Right cardiac atrium (tissue), 5 donors: ENCODE results near the gene UBTD2. TPM values are rescaled to one million over a fixed set of nuclear protein-coding genes. Genes with fewer than 3 reads are reported as not detected.

Experiments used
- ATAC-seq, 2 donors: fragments of 200-7000 bp; cut with Tn5 transposase; one replicate each; pipeline versions ENCODE4 v1.8.0 to v1.9.1; 2020; ENCODE audit warnings: moderate library complexity in 2 of 2, mild to moderate bottlenecking in 1 of 2
- DNase-seq, 3 donors: peaks; one replicate each; pipeline ENCODE4 v3.0.0-alpha.2; 2020
- H3K27ac ChIP-seq: one replicate; pipeline ENCODE4 v1.5.1; 2013; ENCODE audit warnings: mild to moderate bottlenecking, low read length, control low read depth, moderate library complexity
- H3K27me3 ChIP-seq: one replicate; pipeline ENCODE4 v1.6.1; 2013; ENCODE audit not compliant: control insufficient read depth, insufficient read depth
- H3K4me1 ChIP-seq: one replicate; pipeline ENCODE4 v1.6.1; 2013; ENCODE audit warnings: low read length; ENCODE audit not compliant: control insufficient read depth, insufficient read depth
- H3K4me3 ChIP-seq: one replicate; pipeline ENCODE4 v1.5.1; 2013; ENCODE audit warnings: low read length, control low read depth
- H3K9me3 ChIP-seq: one replicate; pipeline ENCODE4 v1.6.1; 2013; ENCODE audit warnings: low read length; ENCODE audit not compliant: control insufficient read depth
- WGBS: extraction: QIAGEN DNeasy Blood & Tissue Kit; methylation state at CpG from one replicate; pipeline ENCODE4 v1.1.7; 2013; 5-methylcytosine and 5-hydroxymethylcytosine counted together
- intact Hi-C, 4 donors: fragments of 100-400 bp; cut with DNase I; formaldehyde crosslinking; loops; one replicate each; pipeline versions ENCODE4 v1.11.0 to v1.14.0; 2022 to 2023
- polyA plus RNA-seq: library from polyadenylated mRNA; stranded (reverse); fragments of 200-250 nt; gene quantifications from one replicate; pipeline ENCODE4 v1.2.3, GENCODE V29; 2013
- total RNA-seq, 4 donors: library from RNA; stranded (reverse); fragmentation: NEBNext Ultra II Directional; extraction: Animal tissue kit (Norgen Biotek cat#: 25700); gene quantifications; one replicate each; pipeline ENCODE4 v1.2.1, GENCODE V29; 2021
- donor health status: healthy with polysubstance abuse.
- donor health status: DM: no; HTN: yes; CAD: no.
- donor health status: DM: no; HTN: no; CAD: no.
- donor health status: DM: no; HTN: yes; CAD: no; lungs with severe emphysema.
- donor health status: DM: yes; HTN: yes; CAD: no.

UBTD2 gene
- total and polyA plus RNA-seq, 5 donors = 8.1 to 11.4 (median 10.4) TPM

DNA sequence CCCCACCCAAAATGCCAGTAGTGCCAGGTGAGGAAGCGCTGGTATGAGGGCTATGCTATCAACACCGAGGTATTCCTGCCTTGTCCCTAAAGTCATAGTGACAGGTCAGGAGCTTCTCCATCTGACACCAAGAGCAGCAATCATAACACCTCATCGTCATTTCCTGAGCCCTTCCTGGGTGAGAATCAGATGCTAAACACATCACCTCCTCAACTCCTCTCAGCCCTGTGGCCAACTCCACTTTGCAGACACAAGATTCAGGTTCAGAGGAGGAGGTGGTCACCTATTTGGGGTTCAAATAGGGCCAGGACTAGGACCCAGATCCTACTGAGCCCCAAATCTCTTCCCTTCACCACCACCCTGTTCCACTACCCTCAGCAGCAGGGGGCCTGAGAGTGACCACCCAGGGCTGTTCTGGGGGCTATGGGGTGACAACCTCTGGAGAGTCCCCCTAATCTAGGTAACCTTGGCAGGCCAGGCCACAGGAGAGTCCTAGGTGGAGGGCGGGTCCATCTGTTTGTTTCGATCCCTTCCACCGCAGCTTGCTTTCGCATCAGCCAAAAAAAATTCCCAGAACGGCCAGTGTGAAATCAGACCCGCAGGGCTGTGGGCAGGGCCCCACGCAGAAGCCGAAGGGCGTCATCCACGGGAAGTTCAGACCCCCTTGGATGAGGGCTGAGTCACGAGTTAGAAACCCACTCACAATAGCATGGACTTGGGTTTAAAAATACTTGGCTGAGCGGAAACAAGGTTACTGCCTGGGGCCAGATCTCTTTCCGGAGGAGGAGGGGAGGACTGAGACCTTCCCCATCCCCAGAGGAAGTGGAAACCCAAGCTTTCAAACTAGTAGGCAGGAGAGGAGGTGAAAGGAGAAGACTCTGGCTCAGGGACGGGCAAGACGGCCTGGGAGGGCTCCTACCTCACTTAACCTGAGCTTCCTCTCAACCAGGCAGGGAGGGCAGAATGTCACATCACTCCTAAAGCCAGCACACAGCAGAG, 104.3 kb downstream of the UBTD2 start:
- 39% methylated on average over 18 of the region's 18 CpGs for WGBS

GRCh38 chr5:172178301-172178987, 105.1 kb downstream of the UBTD2 start:
- Histone ChIP-seq H3K27me3 (no peaks in the 10 kb centered on the region), H3K9me3 (no peaks in the 10 kb centered on the region), H3K4me1 (no peaks in the 10 kb centered on the region), H3K27ac (peak overlapping the region; percentile 4), H3K4me3 (no peak overlapping the region)
- DNase-seq = no peak
- intact Hi-C loops = no loop called here
- 78% methylated on average over 18 of the region's 18 CpGs for WGBS
- ATAC-seq = no peak

More for the DNA sequence above, 104.3 kb downstream of the UBTD2 start:
- Histone ChIP-seq H3K27ac (peak overlapping the region; percentile 70), H3K9me3 (no peaks in the 10 kb centered on the region), H3K27me3 (no peaks in the 10 kb centered on the region), H3K4me3 (no peak overlapping the region), H3K4me1 (no peaks in the 10 kb centered on the region)
- DNase-seq (no peak), ATAC-seq (peak; percentile 43 to 73)
- intact Hi-C loops = no loop called here

- H3K27ac ChIP-seq = no peak overlapping the region
- WGBS = 84% methylated on average over 7 of the region's 7 CpGs
- H3K9me3 ChIP-seq = no peaks in the 10 kb centered on the region
- no peaks in the 10 kb centered on the region for H3K27me3 ChIP-seq
- intact Hi-C loops = no loop called here
- DNase-seq (no peak), ATAC-seq (no peak)
- peaks cover 3% of the 10 kb centered on the region for H3K4me1 ChIP-seq
- H3K4me3 ChIP-seq = no peak overlapping the region
Observed at GRCh38 chr5:172177176-172177575, 106.4 kb downstream of the UBTD2 start.

GRCh38 chr5:172175263-172175719, 108.3 kb downstream of the UBTD2 start:
- Histone ChIP-seq H3K4me3 (no peak overlapping the region), H3K27ac (peak overlapping the region; percentile 33), H3K4me1 (peaks cover 3% of the 10 kb centered on the region), H3K27me3 (no peaks in the 10 kb centered on the region), H3K9me3 (no peaks in the 10 kb centered on the region)
- 58% methylated on average over 7 of the region's 7 CpGs for WGBS
- intact Hi-C loops = no loop called here
- DNase-seq (peak; percentile 66 to 88 (median 86)), ATAC-seq (peak; percentile 53 to 55)

- DNase-seq = no peak
- no peaks in the 10 kb centered on the region for H3K27me3 ChIP-seq
- H3K4me1 ChIP-seq = peaks cover 8% of the 10 kb centered on the region
- intact Hi-C loops = no loop called here
- no peak overlapping the region for H3K27ac ChIP-seq
- H3K4me3 ChIP-seq = no peak overlapping the region
- H3K9me3 ChIP-seq = no peaks in the 10 kb centered on the region
- ATAC-seq = no peak
- WGBS = 78% methylated on average over 12 of the region's 12 CpGs
Observed at GRCh38 chr5:172173564-172174153, 109.9 kb downstream of the UBTD2 start.

GRCh38 chr5:172172912-172173563, 110.5 kb downstream of the UBTD2 start:
- Histone ChIP-seq H3K27ac (peak overlapping the region; percentile 18), H3K9me3 (no peaks in the 10 kb centered on the region), H3K4me3 (no peak overlapping the region), H3K27me3 (no peaks in the 10 kb centered on the region), H3K4me1 (peaks cover 13% of the 10 kb centered on the region)
- WGBS = 74% methylated on average over 12 of the region's 12 CpGs
- DNase-seq = peak; percentile 66 to 82 (median 77)
- ATAC-seq = peak; percentile 61 to 67
- intact Hi-C loops = no loop called here

- Histone ChIP-seq H3K9me3 (no peaks in the 10 kb centered on the region), H3K4me3 (no peak overlapping the region), H3K27me3 (no peaks in the 10 kb centered on the region), H3K27ac (no peak overlapping the region), H3K4me1 (peaks cover 13% of the 10 kb centered on the region)
- DNase-seq (no peak), ATAC-seq (no peak)
- intact Hi-C loops = no loop called here
- WGBS = 90% methylated on average over 8 of the region's 8 CpGs
Observed at GRCh38 chr5:172171118-172171517, 112.4 kb downstream of the UBTD2 start.

- ATAC-seq (peak; percentile 65 to 72), DNase-seq (peak in 1 of 3 donors; percentile 43)
- 39% methylated on average over 9 of the region's 9 CpGs for WGBS
- H3K9me3 ChIP-seq = no peaks in the 10 kb centered on the region
- H3K4me3 ChIP-seq = no peak overlapping the region
- intact Hi-C loops = no loop called here
- H3K27ac ChIP-seq = peak overlapping the region; percentile 39
- H3K4me1 ChIP-seq = peaks cover 15% of the 10 kb centered on the region
- H3K27me3 ChIP-seq = no peaks in the 10 kb centered on the region
Observed at GRCh38 chr5:172170251-172170701, 113.3 kb downstream of the UBTD2 start.

DNA sequence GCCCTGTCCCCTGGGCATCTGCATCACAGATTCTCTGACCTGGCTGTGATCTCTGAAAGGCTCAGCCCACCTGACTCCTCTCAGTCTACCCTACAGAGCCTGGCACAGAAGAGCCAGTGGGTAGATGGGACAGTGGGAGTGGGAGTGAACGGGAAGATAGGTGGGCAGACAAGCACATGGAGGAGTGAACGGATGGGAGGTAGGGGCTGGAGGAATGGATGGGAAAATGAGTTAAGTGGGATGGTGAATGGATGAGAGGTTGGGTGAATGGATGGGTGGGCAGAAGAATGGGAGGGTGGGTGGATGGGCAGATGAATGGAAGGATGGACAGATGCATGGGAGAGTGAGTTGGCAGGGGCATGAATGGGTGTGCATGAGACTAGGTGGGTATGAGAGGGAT, 114.3 kb downstream of the UBTD2 start:
- peaks cover 24% of the 10 kb centered on the region for H3K4me1 ChIP-seq
- ATAC-seq (no peak), DNase-seq (no peak)
- H3K4me3 ChIP-seq = no peak overlapping the region
- H3K9me3 ChIP-seq = no peaks in the 10 kb centered on the region
- intact Hi-C loops = no loop called here
- no peak overlapping the region for H3K27ac ChIP-seq
- WGBS = 98% methylated on average over 2 of the region's 2 CpGs
- H3K27me3 ChIP-seq = no peaks in the 10 kb centered on the region

GRCh38 chr5:172168311-172168710, 115.3 kb downstream of the UBTD2 start:
- intact Hi-C loops = no loop called here
- no peak overlapping the region for H3K4me3 ChIP-seq
- H3K9me3 ChIP-seq = no peaks in the 10 kb centered on the region
- no peak for ATAC-seq
- H3K27me3 ChIP-seq = no peaks in the 10 kb centered on the region
- no peak for DNase-seq
- WGBS = 72% methylated on average over 8 of the region's 8 CpGs
- peaks cover 24% of the 10 kb centered on the region for H3K4me1 ChIP-seq
- H3K27ac ChIP-seq = peak overlapping the region; percentile 5
